HG03565 (cell line): ENCODE measurements around the gene RNU1-4.
"Not testable (repeated sequence)": the region's sequence is repeated elsewhere in the genome, so short reads cannot be mapped to it uniquely, and the experiment has no call there.

Source experiments
- ATAC-seq: cut with Tn5 transposase; IDR thresholded peaks from one replicate; pipeline ENCODE4 v1.9.1; 2021; ENCODE audit warnings: mild to moderate bottlenecking, moderate library complexity; ENCODE audit not compliant: unreplicated experiment

Gene RNU1-4

DNA sequence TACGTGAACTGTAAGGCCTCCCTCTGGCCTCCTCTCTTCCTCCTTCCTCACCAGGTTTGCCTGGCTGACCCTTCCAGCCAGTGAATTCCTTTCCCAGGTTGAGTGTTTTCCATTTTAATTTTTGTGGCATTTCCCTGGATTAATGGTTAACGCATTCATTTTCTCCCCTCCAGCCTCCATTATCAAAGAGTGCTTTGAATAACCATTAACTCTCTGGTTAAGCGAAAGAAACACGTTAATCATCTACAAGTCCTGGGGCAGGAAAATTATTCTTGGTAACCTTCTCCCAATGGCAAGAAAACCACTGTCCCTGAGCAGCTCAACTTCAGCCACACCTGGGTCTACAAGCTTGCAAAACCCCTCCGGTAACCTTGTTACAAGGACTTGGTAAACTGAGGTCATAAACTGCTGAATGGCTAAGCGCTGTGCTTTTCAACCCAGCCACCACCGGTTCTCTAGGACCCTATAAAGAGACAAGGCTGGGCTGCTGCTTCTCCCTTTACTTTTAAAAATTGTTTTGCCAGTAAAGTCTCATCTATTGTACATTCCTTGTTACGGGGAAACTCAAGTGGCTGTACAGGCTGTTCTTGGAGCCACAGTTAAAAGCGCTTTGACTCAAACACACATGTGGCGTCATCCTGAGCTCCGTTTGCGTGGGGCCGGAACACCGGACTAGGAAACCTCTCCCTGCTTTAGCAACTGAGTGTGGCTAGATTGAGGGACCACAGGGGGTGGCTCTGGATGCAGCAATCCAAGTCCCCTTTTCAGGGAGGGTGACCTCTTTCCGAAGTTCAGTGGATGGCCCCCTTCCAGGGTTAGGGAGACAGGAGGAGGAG is 24.7 kb downstream of the RNU1-4 start:
- not testable (repeated sequence) for ATAC-seq

DNA sequence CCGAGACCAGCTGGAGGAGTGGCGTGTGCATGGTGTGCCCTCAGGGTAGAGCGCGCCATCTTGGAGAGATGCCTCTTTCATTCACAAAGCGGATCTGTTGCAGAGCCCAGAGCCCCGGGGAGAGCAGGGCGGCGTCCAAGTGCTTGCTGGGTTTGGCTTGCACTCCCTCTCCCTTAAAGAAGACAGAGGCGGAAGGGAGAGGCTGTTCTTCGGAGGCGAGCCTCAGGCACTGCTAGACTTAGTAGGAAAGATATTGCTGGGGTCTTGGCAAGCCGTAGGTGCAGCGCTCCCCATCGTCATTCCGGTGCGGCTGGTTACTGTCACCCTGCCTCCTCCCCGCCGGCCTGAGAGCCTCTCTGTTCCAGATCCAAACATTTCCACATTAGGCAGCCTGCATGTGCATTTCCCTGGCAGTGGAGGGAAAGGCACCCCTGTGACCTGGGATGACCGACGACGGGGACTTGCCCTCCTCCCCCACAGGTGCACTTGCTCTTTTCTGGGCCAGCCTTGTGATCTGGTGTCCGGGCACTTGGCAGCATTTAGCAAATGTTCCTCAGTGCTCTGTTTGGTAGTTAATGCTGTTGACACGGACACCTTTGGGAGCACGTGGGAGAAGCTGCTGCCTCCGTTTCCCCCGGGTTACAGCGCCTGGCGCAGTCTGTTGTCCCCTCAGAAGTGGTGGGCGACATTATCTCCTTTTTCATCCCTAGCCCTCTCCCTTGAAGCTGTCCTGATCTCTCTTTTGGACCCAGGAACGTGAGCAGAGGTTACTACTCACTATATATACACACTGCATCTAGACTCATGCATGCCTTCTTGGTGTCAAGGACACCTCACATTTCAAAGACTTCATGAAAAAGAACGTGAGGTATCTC is 25.7 kb downstream of the RNU1-4 start:
- not testable (repeated sequence) for ATAC-seq

DNA sequence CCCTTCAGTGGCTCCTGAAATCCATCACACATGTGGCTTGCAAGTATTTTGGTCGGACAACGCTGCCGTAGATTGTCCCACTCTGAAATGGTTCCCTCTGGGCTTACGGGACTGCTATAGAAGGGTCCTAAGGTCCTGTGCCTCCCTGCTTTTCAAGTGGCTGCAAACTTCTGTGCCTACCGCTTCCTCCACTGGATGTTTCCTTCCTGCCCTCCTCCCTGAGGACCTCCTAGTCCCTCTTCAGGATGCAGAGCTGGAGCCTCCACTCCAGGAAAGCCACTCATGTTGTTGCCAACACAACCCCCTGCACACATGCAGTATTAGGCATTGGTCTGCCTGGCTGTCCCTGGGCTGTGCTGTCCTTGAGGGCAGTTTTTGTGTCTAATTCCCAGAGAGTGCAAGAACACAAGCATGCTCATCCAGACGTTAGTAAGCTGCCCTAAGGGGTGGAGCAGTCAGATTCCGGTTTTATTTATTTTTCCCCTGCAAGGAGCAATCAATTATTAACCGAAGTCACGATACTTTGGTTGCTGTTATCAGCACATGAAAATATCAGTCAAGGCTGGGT is 26.5 kb downstream of the RNU1-4 start:
- ATAC-seq: not testable (repeated sequence)

DNA sequence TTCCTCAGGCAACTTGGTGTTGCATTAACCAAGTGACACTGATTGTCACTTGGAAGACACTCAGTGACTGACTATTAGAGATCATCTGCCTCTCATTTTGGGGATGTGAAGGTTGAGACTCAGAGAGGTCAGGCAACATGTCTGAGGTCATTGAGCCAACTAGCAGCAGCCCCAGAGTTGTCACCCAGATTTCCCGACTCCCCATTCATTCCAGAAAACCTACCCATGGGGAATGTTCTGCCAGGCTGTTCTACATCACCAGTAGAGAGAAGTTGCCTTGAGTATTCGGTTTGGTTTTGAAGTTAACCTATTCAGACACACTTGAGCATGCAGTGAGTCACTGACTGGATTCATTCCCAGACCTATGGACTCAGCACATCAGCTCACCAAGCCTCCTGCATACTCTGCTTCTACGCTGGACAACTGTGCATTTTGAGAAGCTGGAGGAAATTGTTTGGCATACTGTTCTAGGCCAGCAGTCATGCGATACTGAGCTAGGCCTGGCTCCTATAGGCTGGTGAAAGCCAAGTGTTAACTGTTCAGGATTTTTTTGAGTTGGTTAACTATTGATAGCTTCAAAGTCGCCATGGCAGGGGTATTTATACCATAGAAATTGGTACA is 29.9 kb downstream of the RNU1-4 start:
- not testable (repeated sequence) for ATAC-seq

DNA sequence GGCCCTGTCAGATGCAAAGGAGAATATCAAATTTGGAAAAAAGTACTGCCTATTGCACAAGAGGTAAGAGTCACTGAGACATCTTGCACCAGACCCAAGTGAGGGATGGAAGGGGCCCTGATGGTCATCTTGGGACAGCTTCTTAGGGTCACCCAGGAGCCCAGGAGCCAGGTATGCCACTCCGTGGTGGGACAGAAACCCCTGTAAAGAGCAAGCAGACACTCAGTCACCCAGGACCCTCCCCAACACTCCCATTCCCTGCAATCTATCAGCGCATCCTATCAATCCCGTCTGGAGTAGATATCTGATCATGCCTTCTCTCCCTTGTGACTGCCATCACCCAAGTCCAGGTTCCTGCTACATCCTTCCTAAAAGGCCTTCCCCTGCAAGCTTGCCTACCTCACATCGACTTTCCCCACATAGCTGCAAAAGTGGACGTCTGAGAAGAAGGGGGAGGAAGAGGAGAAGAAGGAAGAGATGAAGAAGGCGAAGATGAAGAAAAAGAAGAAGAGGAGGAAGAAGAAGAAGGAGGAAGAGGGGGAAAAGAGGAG is 30.7 kb downstream of the RNU1-4 start:
- not testable (repeated sequence) for ATAC-seq

DNA sequence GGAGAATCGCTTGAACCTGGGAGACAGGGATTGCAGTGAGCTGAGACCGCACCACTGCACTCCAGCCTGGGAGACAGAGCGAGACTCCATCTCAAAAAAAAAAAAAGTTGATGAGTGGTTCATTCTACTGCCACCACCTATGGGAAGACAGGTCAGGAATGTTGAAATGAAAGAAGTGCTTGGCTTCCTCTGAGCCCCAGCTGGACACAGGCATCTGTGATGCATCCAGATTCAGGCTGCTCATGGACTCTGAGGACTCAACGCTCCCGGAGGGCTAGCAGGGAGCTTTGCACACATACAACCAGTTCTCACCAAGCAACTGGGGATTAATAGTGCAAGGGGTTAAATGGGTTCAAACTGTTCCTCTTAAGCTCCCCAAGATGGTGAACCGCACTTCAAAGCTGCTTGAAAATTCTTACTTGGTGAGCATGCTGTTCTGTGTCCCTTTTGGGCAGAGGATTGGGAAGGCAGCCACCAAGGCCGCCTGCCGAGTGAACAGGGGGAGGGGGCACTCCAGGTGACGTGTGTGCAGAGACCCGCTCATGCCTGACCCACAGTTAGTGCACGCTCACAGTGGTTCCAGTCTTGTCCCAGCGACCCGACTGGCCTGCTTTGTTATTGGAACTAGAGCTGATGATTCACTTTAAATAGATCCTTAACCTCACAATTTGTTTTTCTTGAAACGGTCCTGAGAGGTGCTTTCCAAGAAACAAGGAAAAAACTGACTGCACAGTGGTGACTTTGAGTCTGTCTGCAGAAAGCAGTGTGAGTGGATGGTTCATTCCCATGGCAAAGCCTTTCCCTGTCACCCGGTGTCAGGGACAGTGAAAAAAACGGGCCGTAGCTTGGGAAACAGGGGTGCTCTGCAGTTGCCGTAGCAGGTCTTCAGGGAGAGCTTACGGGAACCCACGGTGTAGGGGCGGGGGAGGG is 32.2 kb downstream of the RNU1-4 start:
- ATAC-seq: not testable (repeated sequence)

DNA sequence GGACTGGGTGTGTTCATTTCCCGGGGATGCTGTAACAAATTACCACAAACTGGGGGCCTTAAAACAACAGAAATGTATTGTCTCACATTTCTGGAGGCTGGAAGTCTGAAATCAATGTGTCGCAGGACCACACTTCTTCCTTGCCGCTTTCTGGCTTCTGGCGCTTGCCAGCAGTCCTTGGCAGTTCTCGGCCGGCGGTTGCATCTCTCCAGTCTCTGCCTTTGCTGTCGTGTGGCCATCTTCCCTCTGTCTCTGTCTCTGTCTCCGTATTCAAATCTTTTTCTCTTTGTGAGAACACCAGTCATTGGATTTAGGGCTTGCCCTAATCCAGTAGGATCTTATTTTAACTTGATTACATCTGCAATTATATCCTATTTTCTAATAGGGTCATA is 32.9 kb downstream of the RNU1-4 start:
- not testable (repeated sequence) for ATAC-seq

DNA sequence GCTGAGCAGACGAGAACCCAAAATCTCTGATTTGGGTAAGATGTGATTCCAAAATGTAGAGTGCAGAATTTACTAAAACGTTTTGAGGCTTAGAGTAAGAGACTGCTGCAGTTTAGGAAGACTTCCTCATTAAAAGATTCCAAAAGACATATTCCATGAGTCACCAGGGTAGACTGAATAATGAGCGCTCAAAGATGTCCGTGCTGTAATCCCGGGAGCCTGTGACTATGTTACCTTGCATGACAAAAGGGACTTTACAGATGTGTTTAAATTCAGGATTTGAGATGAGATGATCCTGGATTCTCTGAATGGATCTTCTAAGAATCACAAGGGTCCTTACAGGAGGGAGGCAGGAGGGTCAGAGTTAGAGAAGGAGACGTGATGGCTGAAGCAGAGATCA is 33.4 kb downstream of the RNU1-4 start:
- not testable (repeated sequence) for ATAC-seq

DNA sequence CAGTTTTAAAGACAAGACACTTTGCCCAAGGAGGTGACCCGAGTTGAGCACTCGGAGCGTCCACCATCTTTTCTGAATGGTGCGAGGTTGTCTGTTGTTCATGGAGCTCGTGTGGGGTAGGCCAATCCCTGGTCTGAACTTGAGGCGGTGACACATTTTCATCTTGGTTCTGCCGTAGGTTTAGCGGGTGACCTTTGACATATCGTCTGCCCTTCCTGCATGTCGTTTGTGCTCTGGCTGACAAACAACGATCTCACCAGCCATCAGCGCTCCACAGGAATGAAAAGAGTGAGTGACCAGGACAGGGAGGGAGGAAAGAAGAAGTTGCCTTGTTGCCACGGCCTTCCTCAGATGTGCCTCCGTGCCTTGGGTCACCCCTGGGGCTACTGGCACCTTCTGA is 34.5 kb downstream of the RNU1-4 start:
- not testable (repeated sequence) for ATAC-seq

DNA sequence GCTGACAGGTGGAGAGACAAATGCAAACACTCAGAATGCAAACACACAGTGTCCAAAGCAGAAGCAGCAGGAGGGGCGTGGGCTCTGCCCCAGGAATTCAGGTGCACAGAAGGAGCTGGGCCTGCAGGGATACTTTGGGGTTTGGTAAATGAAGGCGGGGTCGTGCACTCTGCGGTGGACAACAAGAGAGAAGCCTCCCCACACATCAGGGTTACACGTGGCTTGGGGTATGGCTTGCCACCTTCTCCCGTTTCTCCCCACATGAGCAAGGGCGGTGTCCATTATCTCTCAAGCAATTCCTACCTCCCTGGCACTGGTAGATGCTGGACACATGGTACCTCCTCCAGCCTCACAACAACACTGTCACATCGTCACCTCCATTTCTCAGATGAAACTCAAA is 35.0 kb downstream of the RNU1-4 start:
- ATAC-seq: not testable (repeated sequence)

DNA sequence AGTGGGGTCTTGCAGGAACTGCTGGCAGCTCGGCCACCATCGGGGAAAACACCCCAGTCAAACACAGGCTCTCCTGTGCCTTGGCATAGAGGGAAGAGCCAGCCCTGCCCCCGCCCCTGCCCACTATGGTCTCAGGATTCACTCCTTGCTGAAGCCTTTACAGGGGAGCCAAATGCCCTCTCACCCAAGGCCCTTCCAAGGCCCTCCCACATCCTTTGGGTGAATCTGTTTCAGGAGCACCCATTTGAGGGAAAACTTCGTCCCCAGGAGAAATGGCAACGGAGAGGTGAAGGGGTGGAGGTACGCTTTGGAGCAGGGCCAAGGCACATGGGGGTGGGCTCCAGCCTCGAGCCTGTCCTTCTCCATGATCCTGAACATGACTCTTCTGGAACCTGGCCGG is 35.9 kb downstream of the RNU1-4 start:
- not testable (repeated sequence) for ATAC-seq

DNA sequence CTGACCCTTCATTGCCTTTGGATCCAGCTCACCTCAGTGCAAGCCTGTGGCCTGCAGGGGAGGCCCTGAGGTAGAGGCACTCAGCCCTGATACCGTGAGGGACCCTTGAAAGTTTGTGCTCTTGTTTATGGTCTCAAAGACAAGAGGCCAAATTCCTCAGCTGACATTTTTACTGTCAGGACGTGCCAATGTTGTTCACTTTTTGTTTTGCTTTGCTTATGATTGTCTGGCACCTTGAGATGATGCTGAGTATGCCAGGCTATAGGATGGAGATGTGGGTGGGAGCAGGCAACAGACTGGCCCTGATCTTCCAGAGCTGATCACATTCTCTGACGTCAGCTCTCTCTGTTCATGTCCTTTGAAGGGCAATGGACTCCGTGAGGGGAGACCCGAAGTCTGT is 36.5 kb downstream of the RNU1-4 start:
- not testable (repeated sequence) for ATAC-seq

DNA sequence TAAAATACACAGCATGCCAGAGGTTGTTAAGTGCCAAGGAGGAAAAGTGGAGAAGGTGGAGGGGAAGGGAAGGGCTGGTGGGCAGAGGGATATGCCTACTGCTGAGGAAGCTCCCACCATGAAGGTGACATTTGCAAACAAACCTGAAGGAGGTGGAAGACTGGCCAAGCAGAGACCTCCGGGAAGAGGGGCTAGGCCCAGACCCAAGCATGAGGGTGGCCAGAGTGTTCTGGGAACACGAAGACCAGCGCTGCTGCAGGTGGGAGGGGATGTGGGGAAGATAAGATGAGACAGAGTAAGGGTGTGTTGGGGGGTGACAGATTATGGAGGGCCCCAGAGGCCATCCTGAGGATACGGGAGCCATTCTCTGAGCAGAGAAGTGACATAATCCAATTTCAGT is 37.5 kb downstream of the RNU1-4 start:
- not testable (repeated sequence) for ATAC-seq

DNA sequence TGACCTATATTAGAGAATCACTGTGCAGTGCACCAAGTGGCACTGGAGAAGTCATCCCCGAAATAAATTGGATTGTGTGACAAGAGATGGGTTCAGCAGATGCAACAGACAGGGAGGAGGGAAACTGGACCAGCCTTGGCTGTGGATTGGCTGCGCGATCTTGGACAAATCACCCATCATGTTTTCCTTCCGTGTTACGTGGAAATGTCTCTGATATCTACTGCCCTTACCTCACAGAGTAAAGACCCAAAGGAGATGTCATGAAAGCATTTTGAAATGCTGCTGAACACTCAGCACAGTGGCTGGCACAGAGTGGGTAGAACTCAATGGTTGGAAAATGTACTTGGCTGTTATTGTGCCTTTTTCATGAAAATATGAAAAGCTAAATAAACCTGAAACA is 39.2 kb downstream of the RNU1-4 start:
- not testable (repeated sequence) for ATAC-seq

DNA sequence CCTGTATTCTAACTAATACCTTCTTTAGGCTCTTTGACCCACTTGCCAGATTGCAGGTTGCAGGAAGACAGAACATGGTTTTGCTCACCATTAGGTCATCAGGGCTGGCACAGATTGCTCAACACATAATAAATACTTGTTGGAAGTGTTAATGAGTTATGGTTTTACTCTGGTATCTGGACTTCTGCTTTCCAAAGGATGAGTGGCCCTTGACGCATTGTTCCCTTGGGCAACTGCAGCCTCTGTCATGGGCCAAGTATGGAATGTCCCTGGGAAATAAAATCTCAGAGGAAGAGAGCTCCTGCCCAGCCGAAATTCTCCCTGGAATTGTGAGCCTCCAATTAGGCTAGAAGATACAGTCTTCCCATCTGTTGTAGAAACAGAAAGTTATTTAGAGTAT is 40.7 kb downstream of the RNU1-4 start:
- ATAC-seq: not testable (repeated sequence)

DNA sequence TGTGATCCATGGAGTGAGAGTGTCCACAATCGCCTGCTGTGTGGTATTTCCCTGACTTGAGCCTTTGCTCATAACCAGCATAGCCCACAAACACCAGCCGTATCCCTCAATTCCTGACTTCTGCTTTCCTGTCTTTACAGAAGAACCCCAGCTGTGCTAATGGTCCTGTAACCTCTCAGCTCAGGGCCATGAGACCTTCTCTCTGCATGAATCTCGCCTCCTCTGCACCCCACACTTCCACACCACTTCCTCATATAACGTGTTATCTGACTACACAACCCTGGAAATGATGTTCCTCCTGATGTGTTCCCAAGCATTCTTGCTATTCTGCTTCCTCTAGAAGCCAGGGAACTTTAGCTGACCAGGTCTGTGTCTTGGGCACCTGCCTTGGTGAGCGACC is 41.3 kb downstream of the RNU1-4 start:
- not testable (repeated sequence) for ATAC-seq

DNA sequence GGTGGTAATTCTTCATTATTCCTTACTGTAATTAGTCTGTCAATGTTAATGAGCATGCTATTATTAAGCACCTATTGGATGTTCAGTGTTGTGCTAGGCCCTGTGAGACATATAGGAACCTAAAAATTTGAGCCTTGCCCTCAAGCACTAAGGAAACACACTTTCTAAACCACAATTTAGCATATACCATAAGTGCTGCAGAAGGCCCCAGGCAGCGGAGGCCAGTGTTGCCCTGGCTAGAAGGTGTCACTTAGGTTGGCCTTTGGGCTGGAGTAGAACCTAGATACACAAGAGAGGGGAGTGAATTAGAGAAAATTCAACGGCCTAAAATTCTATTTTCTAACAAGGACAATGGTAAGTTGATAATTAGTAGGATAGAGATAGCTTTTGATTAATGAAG is 44.6 kb downstream of the RNU1-4 start:
- not testable (repeated sequence) for ATAC-seq

DNA sequence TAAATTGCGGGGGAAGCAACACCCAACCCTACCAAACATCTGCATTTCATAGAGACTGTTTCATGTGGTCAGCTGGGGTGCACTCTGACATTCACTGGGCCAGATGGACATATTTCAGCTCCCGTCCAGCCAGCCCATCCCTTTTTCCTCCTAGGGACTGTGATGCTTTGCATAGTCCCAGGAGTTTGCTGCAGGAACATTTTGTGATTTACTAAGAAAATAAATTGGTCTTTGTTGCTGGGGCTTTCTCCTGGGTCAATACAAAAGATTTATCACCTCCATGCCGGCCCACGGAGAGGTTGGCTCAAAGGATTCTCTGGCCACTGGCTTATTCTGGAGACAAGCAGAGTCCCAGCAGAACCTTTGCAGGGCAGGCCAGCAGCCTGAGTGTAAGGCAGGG is 46.0 kb downstream of the RNU1-4 start:
- ATAC-seq: not testable (repeated sequence)

DNA sequence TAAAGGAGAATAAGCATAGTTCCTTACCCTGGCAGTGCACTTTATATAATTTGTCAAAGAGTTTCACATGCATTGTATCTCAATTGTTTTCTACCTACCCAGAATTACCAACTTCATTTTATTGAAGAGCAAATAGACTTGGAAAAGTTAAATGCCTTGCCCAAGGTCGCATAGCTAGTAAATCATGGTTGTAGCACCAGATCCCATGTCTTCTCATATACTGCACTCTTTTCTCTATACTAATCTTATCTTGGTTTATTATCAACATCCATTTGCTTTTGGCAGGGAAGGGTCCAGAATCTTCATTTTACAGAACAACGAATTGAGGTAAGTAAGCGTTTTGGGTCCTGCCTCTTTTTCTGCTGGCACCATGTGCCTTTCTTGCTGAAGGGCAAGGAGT is 46.9 kb downstream of the RNU1-4 start:
- ATAC-seq: not testable (repeated sequence)

DNA sequence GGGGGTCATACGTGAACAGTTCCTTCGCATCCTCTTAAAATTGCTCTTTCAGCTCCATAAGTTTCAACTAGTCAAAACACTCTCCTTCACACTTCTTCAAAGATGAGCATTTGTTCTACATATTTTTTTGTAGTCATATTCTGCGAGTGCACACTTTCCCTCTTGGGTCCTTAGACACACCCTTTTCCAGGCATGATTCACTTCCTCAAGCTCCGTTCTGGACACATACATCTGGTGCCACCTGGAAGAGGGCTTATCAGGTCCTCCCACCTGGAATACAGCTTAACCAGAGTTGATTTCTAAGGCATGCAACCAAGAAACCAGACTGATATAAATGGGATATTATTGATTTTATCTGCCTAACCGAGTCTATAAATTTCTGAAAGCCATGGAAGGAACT is 47.4 kb downstream of the RNU1-4 start:
- ATAC-seq: not testable (repeated sequence)
